ENCODE results near the gene AFAP1L2. TPM values are rescaled to one million over a fixed set of nuclear protein-coding genes. Genes with fewer than 3 reads are reported as not detected.

The AFAP1L2 gene
- polyA plus RNA-seq, 3 donors = 0.01 to 0.43 TPM; not detected in 1

- Mint-ChIP-seq H3K4me3 (no peak overlapping the region), H3K9me3 (peaks cover 0 to 2% (median 0%) of the 10 kb centered on the region in 7 donors), H3K27ac (no peak overlapping the region), H3K27me3 (ENCODE audit: low read depth in 3 of 3) (peaks cover 6 to 7% (median 6%) of the 10 kb centered on the region in 3 donors), H3K4me1 (no peaks in the 10 kb centered on the region), H3K36me3 (no peaks in the 10 kb centered on the region)
- Histone ChIP-seq H3K79me2 (ENCODE audit: insufficient read depth, low read length) (no peaks in the 10 kb centered on the region), H3K9ac (ENCODE audit: insufficient read depth, low read length, poor library complexity, severe bottlenecking) (no peak overlapping the region), H4K20me1 (ENCODE audit: insufficient read depth, low read length) (no peaks in the 10 kb centered on the region), H3K4me3 (replicated peaks in 1 of 3; ENCODE audit: low read depth in 2 of 3, low read length in 3 of 3) (no peak overlapping the region), H3K4me2 (replicated peaks; ENCODE audit: extremely low read depth, low read length, poor library complexity, severe bottlenecking) (no peak overlapping the region), H3K27me3 (ENCODE audit: control insufficient read depth in 2 of 2, insufficient read depth in 2 of 2, low read length in 2 of 2) (no peaks in the 10 kb centered on the region), H3K27ac (ENCODE audit: low read depth in 1 of 2, low read length in 2 of 2) (no peak overlapping the region), H3K4me1 (ENCODE audit: control insufficient read depth in 1 of 2, insufficient read depth in 2 of 2, low read length in 2 of 2) (no peaks in the 10 kb centered on the region), H3K36me3 (replicated peaks in 1 of 2; ENCODE audit: control insufficient read depth in 1 of 2, insufficient read depth in 2 of 2, low read length in 2 of 2) (no peaks in the 10 kb centered on the region), H3K9me3 (replicated peaks in 1 of 2; ENCODE audit: control insufficient read depth in 1 of 2, insufficient read depth in 1 of 2, low read length in 2 of 2) (no peaks in the 10 kb centered on the region), H2AFZ (ENCODE audit: insufficient read depth, low read depth, low read length, poor library complexity, severe bottlenecking) (no peak overlapping the region)
- WGBS (ENCODE audit: insufficient coverage) = 71% methylated on average over 2 of the region's 5 CpGs
- intact Hi-C loops (cut with micrococcal nuclease) = no loop called here
- TF ChIP-seq CTCF (IDR thresholded peaks at IDR 0.05) = no peak
- no peak for DNase-seq
Measured at GRCh38 chr10:114266521-114266920, 137.8 kb downstream of the AFAP1L2 start.

GRCh38 chr10:114265392-114266053 is 138.8 kb downstream of the AFAP1L2 start:
- TF ChIP-seq CTCF (IDR thresholded peaks at IDR 0.05) = no peak
- Mint-ChIP-seq H3K4me1 (no peaks in the 10 kb centered on the region), H3K27me3 (ENCODE audit: low read depth in 3 of 3) (peaks cover 6 to 7% (median 6%) of the 10 kb centered on the region in 3 donors), H3K4me3 (no peak overlapping the region), H3K9me3 (peaks cover 0 to 2% (median 0%) of the 10 kb centered on the region in 7 donors), H3K36me3 (no peaks in the 10 kb centered on the region), H3K27ac (no peak overlapping the region)
- Histone ChIP-seq H3K27ac (ENCODE audit: low read depth in 1 of 2, low read length in 2 of 2) (no peak overlapping the region), H3K9me3 (replicated peaks in 1 of 2; ENCODE audit: control insufficient read depth in 1 of 2, insufficient read depth in 1 of 2, low read length in 2 of 2) (no peaks in the 10 kb centered on the region), H2AFZ (ENCODE audit: insufficient read depth, low read depth, low read length, poor library complexity, severe bottlenecking) (no peak overlapping the region), H3K9ac (ENCODE audit: insufficient read depth, low read length, poor library complexity, severe bottlenecking) (no peak overlapping the region), H4K20me1 (ENCODE audit: insufficient read depth, low read length) (no peaks in the 10 kb centered on the region), H3K79me2 (ENCODE audit: insufficient read depth, low read length) (no peaks in the 10 kb centered on the region), H3K27me3 (ENCODE audit: control insufficient read depth in 2 of 2, insufficient read depth in 2 of 2, low read length in 2 of 2) (no peaks in the 10 kb centered on the region), H3K4me1 (ENCODE audit: control insufficient read depth in 1 of 2, insufficient read depth in 2 of 2, low read length in 2 of 2) (no peaks in the 10 kb centered on the region), H3K36me3 (replicated peaks in 1 of 2; ENCODE audit: control insufficient read depth in 1 of 2, insufficient read depth in 2 of 2, low read length in 2 of 2) (no peaks in the 10 kb centered on the region), H3K4me3 (replicated peaks in 1 of 3; ENCODE audit: low read depth in 2 of 3, low read length in 3 of 3) (no peak overlapping the region), H3K4me2 (replicated peaks; ENCODE audit: extremely low read depth, low read length, poor library complexity, severe bottlenecking) (no peak overlapping the region)
- WGBS (ENCODE audit: insufficient coverage) = 100% methylated on average over 1 of the region's 6 CpGs
- intact Hi-C loops (cut with micrococcal nuclease) = no loop called here
- no peak for DNase-seq
